OCI-LY7 (cell line): ENCODE data around the gene PLA2G4E. TPM values are rescaled to one million over a fixed set of nuclear protein-coding genes. Genes with fewer than 3 reads are reported as not detected.

Experiments
- BruUV-seq: library from RNA; stranded (reverse); fragments of 400-500 nt; replicated peaks from 2 replicates; lab custom pipeline; 2021; lab: Mats Ljungman, UMichigan
- CTCF ChIA-PET: fragments of 300-600 bp; sonication (Branson Sonifier 250); formaldehyde crosslinking; loops from one replicate; lab custom pipeline; 2022; ENCODE audit warnings: antibody characterized with exemption; ENCODE audit not compliant: unreplicated experiment; lab: Charles Lee
- POLR2A ChIA-PET: fragments of 300-600 bp; sonication (Branson Sonifier 250); formaldehyde crosslinking; loops from one replicate; lab custom pipeline; 2022; ENCODE audit warnings: antibody characterized with exemption; lab: Charles Lee
- DNase-seq: peaks from one replicate; pipeline ENCODE4 v3.0.0-alpha.2; 2015; ENCODE audit warnings: low spot score
- H2AFZ ChIP-seq: fragments of 200-600 bp; sonication (generic), shearing (Covaris generic); 2 replicates; pipeline ENCODE4 v1.6.1; 2014; ENCODE audit warnings: mild to moderate bottlenecking, antibody characterized with exemption, low read length, moderate library complexity
- H3K27ac ChIP-seq: fragments of 200-600 bp; sonication (generic); 2 replicates; pipeline ENCODE4 v1.5.1; 2014; ENCODE audit warnings: mixed run types, low read depth, mild to moderate bottlenecking, moderate library complexity, low read length, inconsistent platforms; ENCODE audit not compliant: poor library complexity, severe bottlenecking
- H3K36me3 ChIP-seq: fragments of 200-600 bp; sonication (generic); 2 replicates; pipeline ENCODE4 v1.6.1; 2014; ENCODE audit warnings: mild to moderate bottlenecking, antibody characterized with exemption, low read length, moderate library complexity, mixed read lengths; ENCODE audit not compliant: insufficient read depth
- H3K4me1 ChIP-seq: fragments of 200-600 bp; sonication (generic); 2 replicates; pipeline ENCODE4 v1.5.1; 2014; ENCODE audit warnings: mild to moderate bottlenecking, low read length; ENCODE audit not compliant: insufficient read depth, poor library complexity, severe bottlenecking
- H3K4me2 ChIP-seq: fragments of 200-600 bp; sonication (generic); 2 replicates; pipeline ENCODE4 v1.6.1; 2014; ENCODE audit warnings: mild to moderate bottlenecking, low read length
- H3K4me3 ChIP-seq: fragments of 200-600 bp; sonication (generic); 2 replicates; pipeline ENCODE4 v1.5.1; 2014; ENCODE audit warnings: mild to moderate bottlenecking, low read depth, low read length; ENCODE audit not compliant: poor library complexity, severe bottlenecking
- H3K79me2 ChIP-seq: fragments of 200-600 bp; sonication (generic); 2 replicates; pipeline ENCODE4 v1.6.1; 2016; ENCODE audit warnings: low read depth, mild to moderate bottlenecking, low read length, moderate library complexity, mixed read lengths; ENCODE audit not compliant: insufficient read depth
- H3K9me2 ChIP-seq: fragments of 200-600 bp; sonication (generic); 2 replicates; pipeline ENCODE4 v1.6.1; 2016; ENCODE audit warnings: mild to moderate bottlenecking, low read length, mixed read lengths; ENCODE audit not compliant: insufficient read depth
- H3K9me3 ChIP-seq: fragments of 200-600 bp; sonication (generic); 2 replicates; pipeline ENCODE4 v1.6.1; 2014; ENCODE audit warnings: mild to moderate bottlenecking, mixed run types, low read length, mixed read lengths
- H4K20me1 ChIP-seq: fragments of 200-600 bp; sonication (generic); 2 replicates; pipeline ENCODE4 v1.6.1; 2014; ENCODE audit warnings: mild to moderate bottlenecking, antibody characterized with exemption, low read length, moderate library complexity, mixed read lengths; ENCODE audit not compliant: insufficient read depth
- EZH2phosphoT487 ChIP-seq: fragments of 200-600 bp; sonication (generic); IDR thresholded peaks from 2 replicates; pipeline ENCODE4 v1.6.1; 2018; ENCODE audit warnings: low read depth, borderline replicate concordance, mild to moderate bottlenecking, mixed run types, antibody characterized with exemption, low read length, moderate library complexity, mixed read lengths
- intact Hi-C: fragments of 100-400 bp; cut with micrococcal nuclease; formaldehyde crosslinking; loops from one replicate; pipeline ENCODE4 v1.10.0; 2022; ENCODE audit not compliant: unreplicated experiment
- total RNA-seq, 2 experiments: library from RNA; depleted of rRNA in 1 of 2; stranded (reverse); fragments of >200 nt in 1 of 2; shearing (Covaris generic) in 1 of 2; gene quantifications; 2 replicates each; pipeline ENCODE4 v1.2.3, GENCODE V29; 2014 to 2022
- TF ChIP-seq, protein P1 (sequence below): fragments of 200-600 bp; sonication (generic); conservative IDR thresholded peaks from 2 replicates; pipeline ENCODE4 v1.5.1; 2014; ENCODE audit warnings: mild to moderate bottlenecking, antibody characterized with exemption, low read length, moderate library complexity, mixed read lengths

PLA2G4E gene
- total RNA-seq, 2 experiments from 2014 or later, result not detected

DNA sequence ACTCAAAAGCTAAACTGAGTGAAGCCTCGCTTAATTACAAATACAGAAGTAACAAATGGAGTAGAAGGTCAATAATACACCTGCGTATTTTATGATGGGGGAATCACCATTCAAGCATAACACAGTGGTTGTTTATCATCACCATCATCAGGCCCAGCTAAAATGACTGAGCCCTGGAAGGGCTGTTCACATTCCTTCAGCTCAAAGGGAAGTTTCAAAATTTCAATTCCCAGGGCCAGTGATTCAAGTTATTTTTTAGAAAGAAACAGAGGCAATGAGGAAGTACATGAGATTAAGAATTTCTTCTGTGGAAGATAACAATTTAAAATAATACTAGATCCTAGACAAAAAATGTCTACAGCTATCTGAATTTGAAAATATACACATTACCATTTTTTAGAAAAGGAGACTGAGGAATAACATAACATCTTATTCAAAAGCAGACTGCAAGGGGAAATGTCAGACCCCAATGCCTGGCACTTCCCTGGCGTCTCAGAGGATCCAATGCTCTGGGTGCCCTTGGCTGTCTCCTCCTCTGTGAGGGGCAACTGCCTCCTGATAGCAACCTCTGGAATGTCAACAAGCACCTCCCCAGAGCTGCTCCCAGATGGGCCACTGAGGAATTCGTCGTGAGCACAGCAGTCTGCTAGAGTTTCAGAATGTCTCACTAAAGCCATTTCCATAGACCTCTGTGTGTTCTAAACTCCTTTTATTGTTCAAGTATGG is 71.3 kb downstream of the PLA2G4E start:
- H3K4me3 ChIP-seq, result no peak overlapping the region
- POLR2A ChIA-PET, result no interaction called here
- no peak for DNase-seq
- no peaks in the 10 kb centered on the region for H3K9me2 ChIP-seq
- H3K27ac ChIP-seq, result no peak overlapping the region
- no peaks in the 10 kb centered on the region for H3K4me1 ChIP-seq
- BruUV-seq, result no TSS peak
- H3K4me2 ChIP-seq, result no peak overlapping the region
- H3K36me3 ChIP-seq, result peaks cover 20% of the 10 kb centered on the region
- H3K79me2 ChIP-seq, result no peaks in the 10 kb centered on the region
- intact Hi-C loops, result no loop called here
- CTCF ChIA-PET, result no interaction called here
- no peaks in the 10 kb centered on the region for H4K20me1 ChIP-seq
- no peak overlapping the region for H2AFZ ChIP-seq
- H3K9me3 ChIP-seq, result no peaks in the 10 kb centered on the region
- TF ChIP-seq, protein P1, sequence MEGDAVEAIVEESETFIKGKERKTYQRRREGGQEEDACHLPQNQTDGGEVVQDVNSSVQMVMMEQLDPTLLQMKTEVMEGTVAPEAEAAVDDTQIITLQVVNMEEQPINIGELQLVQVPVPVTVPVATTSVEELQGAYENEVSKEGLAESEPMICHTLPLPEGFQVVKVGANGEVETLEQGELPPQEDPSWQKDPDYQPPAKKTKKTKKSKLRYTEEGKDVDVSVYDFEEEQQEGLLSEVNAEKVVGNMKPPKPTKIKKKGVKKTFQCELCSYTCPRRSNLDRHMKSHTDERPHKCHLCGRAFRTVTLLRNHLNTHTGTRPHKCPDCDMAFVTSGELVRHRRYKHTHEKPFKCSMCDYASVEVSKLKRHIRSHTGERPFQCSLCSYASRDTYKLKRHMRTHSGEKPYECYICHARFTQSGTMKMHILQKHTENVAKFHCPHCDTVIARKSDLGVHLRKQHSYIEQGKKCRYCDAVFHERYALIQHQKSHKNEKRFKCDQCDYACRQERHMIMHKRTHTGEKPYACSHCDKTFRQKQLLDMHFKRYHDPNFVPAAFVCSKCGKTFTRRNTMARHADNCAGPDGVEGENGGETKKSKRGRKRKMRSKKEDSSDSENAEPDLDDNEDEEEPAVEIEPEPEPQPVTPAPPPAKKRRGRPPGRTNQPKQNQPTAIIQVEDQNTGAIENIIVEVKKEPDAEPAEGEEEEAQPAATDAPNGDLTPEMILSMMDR, result no peak
- TF ChIP-seq EZH2phosphoT487, result no peak

DNA sequence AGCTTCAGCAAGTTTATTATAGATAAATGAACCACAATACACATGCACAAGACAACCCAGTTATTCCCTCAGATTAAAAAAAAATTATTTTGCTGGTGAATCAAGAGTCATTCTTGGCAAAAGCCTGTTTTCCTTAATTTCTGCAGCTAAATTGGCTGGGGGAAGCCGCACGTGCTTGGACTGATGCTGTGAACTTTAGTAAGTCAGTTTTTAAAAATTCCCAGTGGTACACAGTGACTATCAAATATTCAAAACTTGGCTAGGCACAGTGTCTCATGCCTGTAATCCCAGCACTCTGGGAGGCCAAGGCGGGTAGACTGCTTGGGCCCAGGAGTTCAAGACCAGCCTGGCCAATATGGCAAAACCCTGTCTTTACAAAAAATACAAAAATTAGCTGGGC is 72.4 kb downstream of the PLA2G4E start:
- Histone ChIP-seq H3K36me3 (peaks cover 16% of the 10 kb centered on the region), H3K79me2 (no peaks in the 10 kb centered on the region), H3K9me2 (no peaks in the 10 kb centered on the region), H2AFZ (no peak overlapping the region), H3K4me1 (no peaks in the 10 kb centered on the region), H3K4me2 (no peak overlapping the region), H3K4me3 (no peak overlapping the region), H3K27ac (no peak overlapping the region), H4K20me1 (no peaks in the 10 kb centered on the region), H3K9me3 (no peaks in the 10 kb centered on the region)
- POLR2A ChIA-PET, result interaction anchor here (0.6 kb wide), 1 partner anchor 302 kb away, joined by 3 read pairs; no protein-coding TSS in a partner anchor
- no peak for DNase-seq
- no TSS peak for BruUV-seq
- CTCF ChIA-PET, result no interaction called here
- no peak for TF ChIP-seq EZH2phosphoT487
- TF ChIP-seq, protein P1, result no peak
- intact Hi-C loops, result no loop called here

DNA sequence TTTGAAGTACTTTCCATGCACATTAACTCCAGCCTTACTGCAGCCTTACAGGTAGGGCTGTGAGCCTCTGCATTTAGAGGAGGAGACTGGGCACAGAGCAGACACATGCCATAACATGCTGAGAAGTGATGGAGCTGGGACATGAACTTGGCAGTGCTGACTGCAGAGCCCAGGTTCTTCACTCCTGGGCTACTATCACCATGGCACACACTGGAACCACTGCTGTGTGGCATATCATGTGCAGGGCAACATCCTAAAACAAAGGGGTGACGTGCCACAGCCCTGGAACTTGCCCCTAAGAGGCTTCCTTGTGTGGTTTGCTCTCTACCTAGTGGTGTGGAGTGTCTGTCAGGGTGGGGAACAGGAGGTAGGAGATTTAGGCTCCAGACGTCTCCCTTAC is 73.9 kb downstream of the PLA2G4E start:
- CTCF ChIA-PET, result no interaction called here
- Histone ChIP-seq H3K27ac (no peak overlapping the region), H3K4me2 (no peak overlapping the region), H3K4me3 (no peak overlapping the region), H3K4me1 (no peaks in the 10 kb centered on the region), H3K9me3 (no peaks in the 10 kb centered on the region), H3K9me2 (no peaks in the 10 kb centered on the region), H3K79me2 (no peaks in the 10 kb centered on the region), H4K20me1 (no peaks in the 10 kb centered on the region), H2AFZ (no peak overlapping the region), H3K36me3 (peaks cover 2% of the 10 kb centered on the region; the same call in 1 of the 2 replicates)
- BruUV-seq, result no TSS peak
- no peak for DNase-seq
- no peak for TF ChIP-seq EZH2phosphoT487
- TF ChIP-seq, protein P1, result no peak
- POLR2A ChIA-PET, result no interaction called here
- intact Hi-C loops, result no loop called here
